HepG2 (cell line): Measurements from ENCODE around the gene GCLM. TPM values are rescaled to one million over a fixed set of nuclear protein-coding genes. Genes with fewer than 3 reads are reported as not detected.

ENCODE experiments used
- AHDC1 ChIP-seq: sonication (generic); formaldehyde crosslinking; IDR thresholded peaks from 2 replicates; pipeline ENCODE4 v1.5.1; 2020; ENCODE audit warnings: mild to moderate bottlenecking, missing genetic modification reagents, borderline replicate concordance
- CBFB ChIP-seq: sonication (generic); formaldehyde crosslinking; IDR thresholded peaks from 2 replicates; pipeline ENCODE4 v1.4.0; 2020; ENCODE audit warnings: missing genetic modification reagents
- HCFC1 ChIP-seq: fragments of 150-350 bp; IDR thresholded peaks from 2 replicates; pipeline ENCODE4 v1.6.1; 2014; ENCODE audit warnings: low read depth, low read length
- IRF2 ChIP-seq: IDR thresholded peaks from 2 replicates; pipeline ENCODE4 v1.6.1; 2018; ENCODE audit warnings: missing genetic modification reagents, missing compliant biosample characterization
- PAX8 ChIP-seq: sonication (generic); formaldehyde crosslinking; IDR thresholded peaks from 2 replicates; pipeline ENCODE4 v1.8.0; 2022; ENCODE audit warnings: mild to moderate bottlenecking, missing genetic modification reagents, borderline replicate concordance
- PRMT3 ChIP-seq: sonication (generic); formaldehyde crosslinking; IDR thresholded peaks from 2 replicates; pipeline ENCODE4 v1.8.1; 2022; ENCODE audit warnings: low read depth, mild to moderate bottlenecking, moderate library complexity, missing genetic modification reagents, borderline replicate concordance
- SALL1 ChIP-seq: sonication (generic); formaldehyde crosslinking; IDR thresholded peaks from 2 replicates; pipeline ENCODE4 v1.8.0; 2022; ENCODE audit warnings: mild to moderate bottlenecking, missing genetic modification reagents
- SATB2 ChIP-seq: sonication (generic); formaldehyde crosslinking; IDR thresholded peaks from 2 replicates; pipeline ENCODE4 v1.5.0; 2020; ENCODE audit warnings: missing genetic modification reagents
- SMARCE1 ChIP-seq: fragments of 450-650 bp; IDR thresholded peaks from 2 replicates; pipeline ENCODE4 v1.6.1; 2017; ENCODE audit warnings: borderline replicate concordance
- ZBED4 ChIP-seq: sonication (generic); formaldehyde crosslinking; IDR thresholded peaks from 2 replicates; pipeline ENCODE4 v1.4.0; 2020; ENCODE audit warnings: missing genetic modification reagents, borderline replicate concordance
- ZNF572 ChIP-seq: sonication (generic); formaldehyde crosslinking; IDR thresholded peaks from 2 replicates; pipeline ENCODE4 v1.5.1; 2020; ENCODE audit warnings: mild to moderate bottlenecking, missing genetic modification reagents
- polyA plus RNA-seq, 8 experiments: library from polyadenylated mRNA; depleted of rRNA in 3 of 8; stranded (reverse) in 7 of 8; unstranded in 1 of 8; fragments of >200 nt; fragmentation: Illumina TruSeq in 4 of 8; extraction: Trizol in 4 of 8; gene quantifications; 2 replicates each; pipeline versions ENCODE4 v1.2.1 to v1.2.3, GENCODE V29; 2011 to 2016; ENCODE audit warnings: low read depth in 4 of 8, missing spikeins in 1 of 8, mixed read lengths in 1 of 8; ENCODE audit not compliant: insufficient read depth in 1 of 8
- total RNA-seq, 5 experiments: library from RNA; depleted of rRNA; stranded (reverse); fragments of >200 nt; fragmentation: Illumina TruSeq; extraction: Trizol; gene quantifications; 2 replicates each; pipeline ENCODE4 v1.2.3, GENCODE V29; 2016; ENCODE audit warnings: low read depth in 1 of 5
- TF ChIP-seq, protein P1 (sequence below): sonication (generic); formaldehyde crosslinking; IDR thresholded peaks from 2 replicates; pipeline ENCODE4 v1.5.0; 2020; ENCODE audit warnings: missing genetic modification reagents, mild to moderate bottlenecking, borderline replicate concordance
- TF ChIP-seq, protein P2 (sequence below): sonication (generic); formaldehyde crosslinking; IDR thresholded peaks from 2 replicates; pipeline ENCODE4 v1.5.0; 2020; ENCODE audit warnings: mild to moderate bottlenecking, missing genetic modification reagents, borderline replicate concordance

Gene GCLM
- total and polyA plus RNA-seq, 2 of the 13 experiments (the other 11 are each of a cell fraction or from before 2014, with no cell fraction given): 8.7 to 29.9 TPM

DNA sequence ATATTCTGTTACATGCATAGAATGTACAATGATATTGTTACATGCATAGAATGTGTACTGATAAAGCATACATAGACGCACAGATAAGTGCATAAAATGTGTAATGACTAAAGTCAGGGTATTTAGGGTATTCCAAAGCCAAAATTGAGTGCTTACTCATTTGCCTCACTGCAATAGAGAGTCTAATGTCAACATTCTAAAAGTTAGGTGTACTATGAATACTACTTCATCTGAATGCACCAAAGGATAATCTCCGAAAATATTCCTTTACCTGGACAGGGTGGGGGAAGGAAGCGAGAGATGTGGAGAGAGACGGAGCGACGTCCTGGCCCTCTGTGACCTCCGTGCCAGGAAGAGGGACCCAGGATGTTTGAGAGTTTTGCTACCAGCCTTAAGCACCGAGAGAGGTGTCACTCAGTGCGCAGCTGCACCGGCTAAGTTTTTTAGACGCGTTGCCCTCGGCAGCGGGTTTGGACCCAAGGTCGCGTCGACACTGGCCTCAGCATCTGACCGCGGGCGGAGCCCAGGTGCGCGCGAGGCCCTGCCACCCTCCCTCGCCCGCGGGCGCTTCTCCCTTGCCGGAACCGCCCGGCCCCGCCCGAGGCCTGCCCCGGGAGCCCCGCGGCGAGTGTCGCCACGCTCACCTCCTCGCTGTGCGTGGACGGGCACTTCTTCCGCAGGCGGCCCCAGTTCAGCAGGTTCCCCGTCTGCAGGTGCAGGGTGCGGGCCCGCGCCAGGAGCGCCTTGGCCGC is 660 bp downstream of the GCLM start (continued):
- TF ChIP-seq AHDC1 (peak; percentile 22; the same call in 1 of the 2 replicates), SATB2 (no peak), PRMT3 (0 out of 2 replicates have a peak, but pooled peaks have one; percentile 11), ZNF572 (CRISPR knock-in tag) (no peak), HCFC1 (no peak), SALL1 (CRISPR knock-in tag) (peak; percentile 32), IRF2 (CRISPR knock-in tag) (no peak), ZBED4 (no peak), CBFB (CRISPR knock-in tag) (no peak), SMARCE1 (no peak), PAX8 (CRISPR knock-in tag) (no peak)
- TF ChIP-seq, protein P1, sequence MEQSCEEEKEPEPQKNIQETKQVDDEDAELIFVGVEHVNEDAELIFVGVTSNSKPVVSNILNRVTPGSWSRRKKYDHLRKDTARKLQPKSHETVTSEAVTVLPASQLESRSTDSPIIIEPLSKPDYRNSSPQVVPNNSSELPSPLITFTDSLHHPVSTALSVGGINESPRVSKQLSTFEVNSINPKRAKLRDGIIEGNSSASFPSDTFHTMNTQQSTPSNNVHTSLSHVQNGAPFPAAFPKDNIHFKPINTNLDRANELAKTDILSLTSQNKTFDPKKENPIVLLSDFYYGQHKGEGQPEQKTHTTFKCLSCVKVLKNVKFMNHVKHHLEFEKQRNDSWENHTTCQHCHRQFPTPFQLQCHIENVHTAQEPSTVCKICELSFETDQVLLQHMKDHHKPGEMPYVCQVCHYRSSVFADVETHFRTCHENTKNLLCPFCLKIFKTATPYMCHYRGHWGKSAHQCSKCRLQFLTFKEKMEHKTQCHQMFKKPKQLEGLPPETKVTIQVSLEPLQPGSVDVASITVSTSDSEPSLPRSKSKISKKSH (CRISPR knock-in tag): no peak
- TF ChIP-seq, protein P2, sequence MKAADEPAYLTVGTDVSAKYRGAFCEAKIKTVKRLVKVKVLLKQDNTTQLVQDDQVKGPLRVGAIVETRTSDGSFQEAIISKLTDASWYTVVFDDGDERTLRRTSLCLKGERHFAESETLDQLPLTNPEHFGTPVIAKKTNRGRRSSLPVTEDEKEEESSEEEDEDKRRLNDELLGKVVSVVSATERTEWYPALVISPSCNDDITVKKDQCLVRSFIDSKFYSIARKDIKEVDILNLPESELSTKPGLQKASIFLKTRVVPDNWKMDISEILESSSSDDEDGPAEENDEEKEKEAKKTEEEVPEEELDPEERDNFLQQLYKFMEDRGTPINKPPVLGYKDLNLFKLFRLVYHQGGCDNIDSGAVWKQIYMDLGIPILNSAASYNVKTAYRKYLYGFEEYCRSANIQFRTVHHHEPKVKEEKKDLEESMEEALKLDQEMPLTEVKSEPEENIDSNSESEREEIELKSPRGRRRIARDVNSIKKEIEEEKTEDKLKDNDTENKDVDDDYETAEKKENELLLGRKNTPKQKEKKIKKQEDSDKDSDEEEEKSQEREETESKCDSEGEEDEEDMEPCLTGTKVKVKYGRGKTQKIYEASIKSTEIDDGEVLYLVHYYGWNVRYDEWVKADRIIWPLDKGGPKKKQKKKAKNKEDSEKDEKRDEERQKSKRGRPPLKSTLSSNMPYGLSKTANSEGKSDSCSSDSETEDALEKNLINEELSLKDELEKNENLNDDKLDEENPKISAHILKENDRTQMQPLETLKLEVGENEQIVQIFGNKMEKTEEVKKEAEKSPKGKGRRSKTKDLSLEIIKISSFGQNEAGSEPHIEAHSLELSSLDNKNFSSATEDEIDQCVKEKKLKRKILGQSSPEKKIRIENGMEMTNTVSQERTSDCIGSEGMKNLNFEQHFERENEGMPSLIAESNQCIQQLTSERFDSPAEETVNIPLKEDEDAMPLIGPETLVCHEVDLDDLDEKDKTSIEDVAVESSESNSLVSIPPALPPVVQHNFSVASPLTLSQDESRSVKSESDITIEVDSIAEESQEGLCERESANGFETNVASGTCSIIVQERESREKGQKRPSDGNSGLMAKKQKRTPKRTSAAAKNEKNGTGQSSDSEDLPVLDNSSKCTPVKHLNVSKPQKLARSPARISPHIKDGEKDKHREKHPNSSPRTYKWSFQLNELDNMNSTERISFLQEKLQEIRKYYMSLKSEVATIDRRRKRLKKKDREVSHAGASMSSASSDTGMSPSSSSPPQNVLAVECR (CRISPR knock-in tag): 0 out of 2 replicates have a peak, but pooled peaks have one; percentile 46
